GM18870 (cell line): ENCODE data around the gene FBLN2.
"Not testable (repeated sequence)": the region's sequence is repeated elsewhere in the genome, so short reads cannot be mapped to it uniquely, and the experiment has no call there.

ENCODE experiments used
- ATAC-seq: cut with Tn5 transposase; IDR thresholded peaks from one replicate; pipeline ENCODE4 v1.9.1; 2021; ENCODE audit warnings: moderate library complexity; ENCODE audit not compliant: unreplicated experiment

The FBLN2 gene

GRCh38 chr3:13546667-13547171 is 2.2 kb upstream of the FBLN2 start:
- ATAC-seq, result no peak

DNA sequence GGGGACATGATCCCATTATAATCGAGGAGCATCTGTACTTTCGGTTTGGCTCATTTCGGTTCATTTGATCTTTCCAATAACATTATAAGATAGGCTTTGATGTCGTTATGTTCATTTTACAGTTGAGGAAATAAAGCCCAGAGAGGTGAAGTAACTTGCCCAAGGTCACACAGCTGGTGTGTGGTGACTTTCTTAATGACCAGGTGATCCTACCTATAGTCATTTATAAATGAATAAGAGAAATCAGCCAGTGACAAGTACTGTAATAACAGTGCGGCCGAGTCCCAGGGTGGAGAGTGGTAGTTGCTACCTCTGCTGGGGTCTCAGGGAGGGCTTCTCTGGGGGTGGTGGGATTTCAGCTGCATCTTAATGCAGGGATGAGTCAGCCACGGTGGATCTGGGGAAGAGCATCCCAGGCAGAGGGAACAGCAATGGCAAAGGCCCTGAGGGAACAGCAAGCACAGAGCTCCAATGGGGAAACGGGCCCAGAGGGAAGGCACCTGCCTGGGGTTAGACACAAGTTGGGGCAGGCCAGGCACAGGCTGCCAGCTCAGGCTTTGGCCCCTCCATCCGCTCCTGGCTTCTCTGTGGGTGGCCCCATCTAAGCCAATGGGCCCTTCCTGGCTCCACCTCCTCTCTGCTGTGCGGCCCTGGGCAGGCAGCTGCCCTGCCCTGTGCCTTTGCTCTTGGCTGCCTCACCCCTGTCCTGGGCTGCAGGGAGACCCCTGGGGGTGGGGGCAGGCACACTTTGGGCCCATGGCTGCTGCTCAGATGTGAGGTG is 1.1 kb upstream of the FBLN2 start:
- no peak for ATAC-seq

GRCh38 chr3:13549623-13550422 is 898 bp downstream of the FBLN2 start:
- no peak for ATAC-seq

DNA sequence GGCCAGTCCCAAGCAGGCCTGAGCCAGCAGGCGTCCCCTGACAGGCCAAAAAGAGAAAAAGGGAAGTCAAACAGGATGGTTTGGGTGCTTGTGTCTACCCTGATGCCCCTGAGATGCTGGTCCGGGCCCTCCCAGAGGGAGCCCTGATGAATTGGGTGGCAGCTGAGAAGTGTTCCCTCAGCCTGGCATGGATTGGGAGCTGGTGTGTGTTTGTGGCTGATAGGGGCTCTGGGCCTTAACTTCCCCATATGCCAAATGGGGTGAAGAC is 1.4 kb downstream of the FBLN2 start:
- no peak for ATAC-seq

DNA sequence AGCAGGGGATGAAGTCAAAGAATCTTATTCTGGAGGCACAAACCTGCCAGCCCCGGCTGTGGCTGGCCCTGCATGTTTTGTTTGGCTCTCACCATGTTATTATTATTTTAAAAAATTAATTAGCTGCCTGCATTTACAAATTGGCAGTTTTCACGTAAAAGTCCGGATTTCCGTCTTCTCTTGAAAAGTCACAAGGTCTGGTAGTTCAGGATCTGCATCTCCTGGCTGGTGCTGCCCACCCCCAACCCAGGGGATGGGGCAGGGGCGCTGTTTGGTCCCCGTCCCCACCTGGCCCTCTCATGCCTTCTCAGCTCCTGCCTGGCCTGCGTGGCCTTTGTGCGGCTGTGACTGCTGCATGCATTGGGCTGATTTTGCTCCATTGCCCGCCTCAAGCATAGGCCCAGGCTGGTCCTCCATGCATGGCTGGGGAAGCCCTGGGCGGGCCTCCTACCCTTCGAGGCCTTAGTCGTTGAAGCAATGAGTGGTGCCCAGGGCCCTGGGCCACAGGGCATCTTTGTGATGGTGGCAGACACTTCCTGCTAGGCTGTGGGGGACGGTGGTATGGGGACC is 2.0 kb downstream of the FBLN2 start:
- no peak for ATAC-seq

DNA sequence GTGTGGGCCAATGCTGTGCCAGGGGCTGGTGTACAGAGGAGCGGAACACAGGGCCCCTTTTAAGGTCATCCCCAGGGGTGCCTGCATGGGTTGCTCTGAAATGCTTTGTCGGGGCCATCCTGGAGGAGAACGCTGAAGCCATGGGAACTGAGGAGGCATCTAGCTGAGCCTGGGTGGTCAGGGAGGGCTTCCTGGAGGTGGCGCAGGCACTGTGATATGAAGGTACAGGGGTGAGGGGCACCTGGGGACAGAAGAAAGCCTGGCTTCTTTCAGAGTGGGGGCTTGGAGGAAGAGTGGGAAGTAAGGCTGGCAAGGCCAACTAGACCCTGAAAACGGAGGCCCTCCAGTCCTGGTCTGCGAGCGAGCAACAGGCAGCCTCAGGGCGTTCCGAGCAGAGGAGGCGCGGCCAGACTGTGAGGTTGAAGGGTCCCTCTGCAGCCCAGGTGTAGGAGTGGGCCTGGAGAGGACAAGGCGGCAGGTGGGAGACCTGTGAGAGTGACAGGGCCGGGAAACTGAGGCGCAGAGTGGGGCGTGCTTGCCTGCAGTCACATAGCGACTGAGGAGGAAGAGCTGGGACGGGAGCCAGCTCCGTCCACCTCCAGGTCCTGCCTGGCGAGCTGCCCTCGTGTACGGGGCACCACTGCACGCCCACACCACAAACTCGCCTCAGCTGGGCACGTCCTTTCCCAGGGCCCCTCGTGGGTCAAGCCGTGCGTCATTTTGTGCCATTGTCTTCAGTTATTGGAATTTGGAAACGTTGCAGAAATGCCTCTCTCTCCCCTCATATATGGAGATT is 4.1 kb downstream of the FBLN2 start:
- ATAC-seq, result no peak

- no peak for ATAC-seq
Measured at GRCh38 chr3:13553686-13554085, 4.8 kb downstream of the FBLN2 start.

- no peak for ATAC-seq
Measured at GRCh38 chr3:13555753-13556152, 6.8 kb downstream of the FBLN2 start.

DNA sequence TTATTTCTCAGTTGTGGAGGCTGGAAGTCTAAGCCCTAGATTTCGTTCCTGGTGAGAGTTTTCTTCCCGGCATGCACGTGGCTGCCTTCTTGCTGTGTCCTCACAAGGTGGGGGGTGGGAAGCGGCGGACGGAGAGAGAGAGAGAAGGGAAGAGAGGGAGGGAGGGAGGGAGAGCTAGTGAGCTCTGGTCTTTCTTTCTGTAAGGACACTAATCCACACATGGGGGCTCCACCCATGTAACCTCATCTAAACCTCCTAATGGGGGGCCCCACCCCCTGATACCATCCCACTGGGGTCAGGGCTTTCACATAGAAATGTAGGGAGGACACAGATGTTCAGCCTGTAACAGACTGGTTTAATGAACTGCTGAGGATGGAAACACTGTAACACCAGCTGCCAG is 7.3 kb downstream of the FBLN2 start:
- ATAC-seq, result no peak

GRCh38 chr3:13556917-13557316 is 8.0 kb downstream of the FBLN2 start:
- no peak for ATAC-seq

DNA sequence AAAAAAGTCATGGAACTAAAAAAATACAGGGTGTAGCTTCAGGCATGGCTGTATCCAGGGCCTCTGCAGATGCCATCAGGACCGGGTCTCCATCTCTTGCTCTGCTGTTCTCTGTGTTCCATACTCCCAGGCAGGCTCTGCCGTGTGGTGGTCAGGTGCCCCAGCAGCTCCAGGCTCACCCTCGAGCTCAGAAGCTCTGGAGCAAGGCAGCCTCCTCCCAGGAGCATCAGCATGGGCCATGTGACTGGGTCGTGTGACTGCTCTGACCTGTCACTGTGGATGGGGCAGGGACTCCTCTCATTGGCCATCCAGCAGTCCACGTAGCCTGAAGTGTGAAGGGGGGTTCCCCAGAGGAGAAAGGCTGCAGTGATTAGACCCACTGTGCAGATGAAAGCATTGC is 8.5 kb downstream of the FBLN2 start:
- ATAC-seq, result no peak

- no peak for ATAC-seq
Measured at GRCh38 chr3:13557926-13558325, 9.0 kb downstream of the FBLN2 start.

- no peak for ATAC-seq
Measured at GRCh38 chr3:13558651-13559050, 9.7 kb downstream of the FBLN2 start.

- ATAC-seq, result no peak
Measured at GRCh38 chr3:13559764-13560525, 11.0 kb downstream of the FBLN2 start.

DNA sequence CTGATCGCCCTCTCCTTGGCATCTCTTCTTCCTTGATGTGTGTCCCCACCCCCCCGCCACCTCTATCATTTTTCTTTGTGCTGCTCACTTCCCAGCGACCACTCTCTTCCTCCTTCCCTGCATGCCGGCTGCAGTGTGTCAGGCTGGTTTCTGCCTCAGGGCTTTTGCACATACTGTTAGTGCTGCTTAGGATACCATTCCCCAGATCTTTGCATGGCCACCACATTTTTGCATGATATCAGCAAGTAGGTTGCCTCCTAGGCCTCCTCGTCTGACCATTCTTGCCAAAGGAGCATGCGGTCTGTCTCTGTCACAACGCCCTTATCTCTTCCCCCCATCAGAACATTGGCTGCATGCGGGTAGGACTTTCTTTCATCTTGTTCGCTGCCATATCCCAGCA is 12.5 kb downstream of the FBLN2 start:
- no peak for ATAC-seq

DNA sequence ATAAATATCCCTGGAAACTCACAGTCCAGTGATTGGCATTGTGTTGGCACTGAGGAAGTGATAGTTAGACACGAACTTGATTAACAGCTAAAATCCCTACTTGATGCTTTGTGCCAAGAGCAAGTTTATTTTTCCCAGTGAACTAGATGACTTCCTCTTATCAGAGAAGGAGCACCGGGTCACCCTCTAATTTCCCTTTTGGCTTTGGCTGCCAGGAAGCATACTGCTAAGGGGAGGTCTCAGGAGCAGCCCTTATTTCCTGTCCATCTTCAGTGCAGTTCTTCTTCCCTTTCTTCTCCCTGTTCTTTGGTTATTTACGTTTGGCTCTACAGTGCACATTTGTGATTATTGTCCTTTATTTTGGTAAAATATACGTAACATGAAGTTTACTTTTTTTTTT is 13.0 kb downstream of the FBLN2 start:
- ATAC-seq, result no peak

DNA sequence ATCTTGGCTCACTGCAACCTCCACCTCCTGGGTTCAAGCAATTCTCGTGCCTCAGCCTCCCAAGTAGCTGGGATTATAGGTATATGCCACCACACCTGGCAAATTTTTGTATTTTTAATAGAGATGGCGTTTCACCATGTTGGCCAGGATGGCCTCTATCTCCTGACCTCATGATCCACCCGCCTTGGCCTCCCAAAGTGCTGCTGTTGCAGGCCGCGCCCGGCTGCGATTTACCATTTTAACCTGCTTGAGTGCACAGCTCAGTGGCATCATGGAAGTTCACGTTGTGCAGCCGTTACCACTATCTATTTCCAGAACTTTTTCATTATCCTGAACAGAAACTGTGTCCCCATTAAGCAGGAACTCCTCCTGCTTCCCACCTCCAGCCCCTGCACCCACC is 13.5 kb downstream of the FBLN2 start:
- not testable (repeated sequence) for ATAC-seq

DNA sequence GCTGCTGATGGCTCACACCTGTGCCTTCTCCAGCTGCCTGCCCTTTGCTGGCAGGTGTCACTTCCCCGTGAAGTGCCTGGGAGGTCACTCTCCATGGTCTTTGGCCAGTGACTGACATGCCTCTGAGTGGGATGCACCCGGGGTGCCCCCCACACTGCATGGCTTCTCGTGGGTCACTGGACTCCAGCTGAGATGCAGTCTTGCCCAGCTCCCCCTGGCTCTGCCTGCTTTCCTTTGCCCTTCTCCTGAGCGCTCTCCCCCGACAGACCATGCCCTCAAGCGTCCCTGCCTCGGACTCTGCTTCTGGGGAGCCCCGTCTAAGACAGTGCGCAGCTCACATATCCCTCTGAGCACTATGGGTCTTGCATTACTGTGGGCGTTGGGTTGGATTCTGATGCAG is 14.4 kb downstream of the FBLN2 start:
- ATAC-seq, result no peak

- no peak for ATAC-seq
Measured at GRCh38 chr3:13563911-13564310, 15.0 kb downstream of the FBLN2 start.

GRCh38 chr3:13564751-13565560 is 16.0 kb downstream of the FBLN2 start:
- no peak for ATAC-seq
